Chondrocyte (in vitro differentiated cells): ENCODE results near the gene KAZN. TPM values are rescaled to one million over a fixed set of nuclear protein-coding genes. Genes with fewer than 3 reads are reported as not detected.

Source experiments
- DNase-seq: peaks from one replicate; pipeline ENCODE4 v3.0.0; 2021; ENCODE audit warnings: mixed read lengths, low spot score
- H3K27ac Mint-ChIP-seq: one replicate; pipeline ENCODE4 v1.8.0; 2021; ENCODE audit warnings: mild to moderate bottlenecking, moderate library complexity, mixed read lengths; ENCODE audit not compliant: unreplicated experiment
- H3K27me3 Mint-ChIP-seq: 2 replicates; pipeline ENCODE4 v1.8.0; 2021; ENCODE audit warnings: low read depth, mixed read lengths
- H3K36me3 Mint-ChIP-seq: 2 replicates; pipeline ENCODE4 v1.8.0; 2021; ENCODE audit warnings: low read depth, mixed read lengths
- H3K4me1 Mint-ChIP-seq: 2 replicates; pipeline ENCODE4 v1.8.0; 2021; ENCODE audit warnings: low read depth, mild to moderate bottlenecking, mixed read lengths
- H3K4me3 Mint-ChIP-seq: one replicate; pipeline ENCODE4 v1.8.0; 2021; ENCODE audit warnings: mild to moderate bottlenecking, moderate library complexity, mixed read lengths; ENCODE audit not compliant: unreplicated experiment
- H3K9me3 Mint-ChIP-seq: 2 replicates; pipeline ENCODE4 v1.8.0; 2021; ENCODE audit warnings: low read depth, mixed read lengths
- total RNA-seq: library from RNA; stranded (reverse); gene quantifications from 3 replicates; pipeline ENCODE4 v1.2.1, GENCODE V29; 2021
- TF ChIP-seq, protein P1 (sequence below): fragments of 200-600 bp; sonication (generic); IDR thresholded peaks from 2 replicates; pipeline ENCODE4 v1.5.0; 2021; ENCODE audit warnings: antibody characterized with exemption, mild to moderate bottlenecking, moderate library complexity

KAZN gene
- total RNA-seq, 1 donor from 2014 or later = 29.6 TPM

- no peak for DNase-seq
- Mint-ChIP-seq H3K36me3 (no peaks in the 10 kb centered on the region), H3K27me3 (peaks cover 2% of the 10 kb centered on the region), H3K4me3 (no peak overlapping the region), H3K4me1 (peaks cover 8% of the 10 kb centered on the region), H3K9me3 (no peaks in the 10 kb centered on the region), H3K27ac (no peak overlapping the region)
- TF ChIP-seq, protein P1, sequence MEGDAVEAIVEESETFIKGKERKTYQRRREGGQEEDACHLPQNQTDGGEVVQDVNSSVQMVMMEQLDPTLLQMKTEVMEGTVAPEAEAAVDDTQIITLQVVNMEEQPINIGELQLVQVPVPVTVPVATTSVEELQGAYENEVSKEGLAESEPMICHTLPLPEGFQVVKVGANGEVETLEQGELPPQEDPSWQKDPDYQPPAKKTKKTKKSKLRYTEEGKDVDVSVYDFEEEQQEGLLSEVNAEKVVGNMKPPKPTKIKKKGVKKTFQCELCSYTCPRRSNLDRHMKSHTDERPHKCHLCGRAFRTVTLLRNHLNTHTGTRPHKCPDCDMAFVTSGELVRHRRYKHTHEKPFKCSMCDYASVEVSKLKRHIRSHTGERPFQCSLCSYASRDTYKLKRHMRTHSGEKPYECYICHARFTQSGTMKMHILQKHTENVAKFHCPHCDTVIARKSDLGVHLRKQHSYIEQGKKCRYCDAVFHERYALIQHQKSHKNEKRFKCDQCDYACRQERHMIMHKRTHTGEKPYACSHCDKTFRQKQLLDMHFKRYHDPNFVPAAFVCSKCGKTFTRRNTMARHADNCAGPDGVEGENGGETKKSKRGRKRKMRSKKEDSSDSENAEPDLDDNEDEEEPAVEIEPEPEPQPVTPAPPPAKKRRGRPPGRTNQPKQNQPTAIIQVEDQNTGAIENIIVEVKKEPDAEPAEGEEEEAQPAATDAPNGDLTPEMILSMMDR = no peak
These were observed 560.7 kb downstream of the KAZN start for GRCh38 chr1:15159166-15159555.

- H3K36me3 Mint-ChIP-seq = no peaks in the 10 kb centered on the region
- no peak overlapping the region for H3K4me3 Mint-ChIP-seq
- TF ChIP-seq, protein P1 = no peak
- H3K27me3 Mint-ChIP-seq = no peaks in the 10 kb centered on the region
- H3K27ac Mint-ChIP-seq = no peak overlapping the region
- no peak for DNase-seq
- no peaks in the 10 kb centered on the region for H3K9me3 Mint-ChIP-seq
- H3K4me1 Mint-ChIP-seq = peaks cover 5% of the 10 kb centered on the region
These were observed 562.1 kb downstream of the KAZN start for GRCh38 chr1:15160626-15161025.

DNA sequence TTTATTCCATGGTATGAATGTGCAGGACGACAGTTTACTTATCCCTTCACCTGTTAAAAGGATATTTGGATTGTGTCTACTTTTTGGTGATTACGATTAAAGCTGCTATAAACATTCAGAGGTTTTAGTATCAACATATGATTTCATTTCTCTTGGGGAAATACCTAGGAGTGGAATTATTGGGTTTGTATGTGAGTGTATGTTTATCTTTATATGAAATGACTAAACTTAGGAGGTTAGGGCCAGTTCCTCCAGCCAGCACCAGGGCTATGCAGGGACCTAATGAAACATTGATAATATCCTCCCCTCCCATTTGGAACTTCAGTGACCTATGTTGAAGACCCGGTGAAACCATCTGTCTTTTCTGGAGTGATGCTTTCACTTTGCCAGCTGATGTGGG lies 568.9 kb downstream of the KAZN start:
- no peak overlapping the region for H3K27ac Mint-ChIP-seq
- no peaks in the 10 kb centered on the region for H3K9me3 Mint-ChIP-seq
- peaks cover 14% of the 10 kb centered on the region for H3K4me1 Mint-ChIP-seq
- DNase-seq = no peak
- H3K27me3 Mint-ChIP-seq = no peaks in the 10 kb centered on the region
- no peak overlapping the region for H3K4me3 Mint-ChIP-seq
- TF ChIP-seq, protein P1 = no peak
- H3K36me3 Mint-ChIP-seq = no peaks in the 10 kb centered on the region
